SK-N-MC (cell line): ENCODE measurements around the gene SEBOX.

ENCODE experiments used
- EZH2 ChIP-seq: fragments of 200-600 bp; sonication (generic); IDR thresholded peaks from one replicate; pipeline ENCODE4 v1.6.1; 2017; ENCODE audit warnings: antibody characterized with exemption
- POLR2AphosphoS5 ChIP-seq: IDR thresholded peaks from 2 replicates; pipeline ENCODE4 v1.6.1; 2012; ENCODE audit warnings: mild to moderate bottlenecking, low read depth, low read length, borderline replicate concordance

GRCh38 chr17:28397687-28398279, 32.8 kb upstream of the SEBOX start:
- TF ChIP-seq POLR2AphosphoS5 (no peak), EZH2 (no peak)
